OCI-LY3 (cell line): Measurements from ENCODE around the gene LGALSL.

ENCODE experiments used
- H2AFZ ChIP-seq: fragments of 200-600, 300-600 bp; shearing (Covaris generic); 2 replicates; pipeline ENCODE4 v1.6.0; 2014; ENCODE audit warnings: antibody characterized with exemption, low read depth, low read length
- H3K27ac ChIP-seq: fragments of 200-600, 300-600 bp; sonication (generic); 2 replicates; pipeline ENCODE4 v1.5.1; 2014; ENCODE audit warnings: mild to moderate bottlenecking, low read length, moderate library complexity, mixed read lengths
- H3K27me3 ChIP-seq: fragments of 200-600, 300-600 bp; sonication (generic); 2 replicates; pipeline ENCODE4 v1.6.1; 2014; ENCODE audit warnings: low read depth, low read length, mixed read lengths
- H3K36me3 ChIP-seq: fragments of 200-600, 300-600 bp; sonication (generic); replicated peaks from 2 replicates; pipeline ENCODE3; 2014; ENCODE audit warnings: low read depth, low read length, mixed read lengths
- H3K4me1 ChIP-seq: fragments of 300-600, 200-600 bp; sonication (generic); 2 replicates; pipeline ENCODE4 v1.6.1; 2014; ENCODE audit warnings: low read length, mixed read lengths
- H3K4me2 ChIP-seq: fragments of 200-600, 300-600 bp; sonication (generic); 2 replicates; pipeline ENCODE4 v1.6.1; 2014; ENCODE audit warnings: low read length, mixed read lengths
- H3K4me3 ChIP-seq: fragments of 300-600, 200-600 bp; sonication (generic); 2 replicates; pipeline ENCODE4 v1.5.1; 2014; ENCODE audit warnings: antibody characterized with exemption, mild to moderate bottlenecking, low read length, moderate library complexity
- H3K79me2 ChIP-seq: fragments of 300-600, 200-600 bp; shearing (Covaris generic); 2 replicates; pipeline ENCODE4 v1.6.1; 2014; ENCODE audit warnings: mild to moderate bottlenecking, low read length, mixed read lengths
- H3K9ac ChIP-seq: fragments of 300-600, 200-600 bp; shearing (Covaris generic); 2 replicates; pipeline ENCODE4 v1.6.0; 2014; ENCODE audit warnings: mild to moderate bottlenecking, low read length, moderate library complexity
- H3K9me3 ChIP-seq: fragments of 200-600, 300-600 bp; shearing (Covaris generic); 2 replicates; pipeline ENCODE4 v1.6.1; 2014; ENCODE audit warnings: low read length, mixed read lengths; ENCODE audit not compliant: insufficient read depth
- H4K20me1 ChIP-seq: fragments of 200-600, 300-600 bp; sonication (generic); 2 replicates; pipeline ENCODE4 v1.6.1; 2016; ENCODE audit warnings: low read length, mixed read lengths; ENCODE audit not compliant: insufficient read depth
- EZH2phosphoT487 ChIP-seq: fragments of 200-600 bp; shearing (Covaris generic); IDR thresholded peaks from 2 replicates; pipeline ENCODE4 v1.6.1; 2018; ENCODE audit warnings: antibody characterized with exemption, mixed run types, low read depth
- TF ChIP-seq, protein P1 (sequence below): fragments of 200-600, 300-600 bp; sonication (generic); IDR thresholded peaks from 2 replicates; pipeline ENCODE4 v1.5.1; 2014; ENCODE audit warnings: antibody characterized with exemption, low read length, low read depth

The LGALSL gene

GRCh38 chr2:64456293-64456692, 2.3 kb downstream of the LGALSL start:
- H3K79me2 ChIP-seq, result no peaks in the 10 kb centered on the region
- no peak overlapping the region for H3K4me3 ChIP-seq
- TF ChIP-seq, protein P1, sequence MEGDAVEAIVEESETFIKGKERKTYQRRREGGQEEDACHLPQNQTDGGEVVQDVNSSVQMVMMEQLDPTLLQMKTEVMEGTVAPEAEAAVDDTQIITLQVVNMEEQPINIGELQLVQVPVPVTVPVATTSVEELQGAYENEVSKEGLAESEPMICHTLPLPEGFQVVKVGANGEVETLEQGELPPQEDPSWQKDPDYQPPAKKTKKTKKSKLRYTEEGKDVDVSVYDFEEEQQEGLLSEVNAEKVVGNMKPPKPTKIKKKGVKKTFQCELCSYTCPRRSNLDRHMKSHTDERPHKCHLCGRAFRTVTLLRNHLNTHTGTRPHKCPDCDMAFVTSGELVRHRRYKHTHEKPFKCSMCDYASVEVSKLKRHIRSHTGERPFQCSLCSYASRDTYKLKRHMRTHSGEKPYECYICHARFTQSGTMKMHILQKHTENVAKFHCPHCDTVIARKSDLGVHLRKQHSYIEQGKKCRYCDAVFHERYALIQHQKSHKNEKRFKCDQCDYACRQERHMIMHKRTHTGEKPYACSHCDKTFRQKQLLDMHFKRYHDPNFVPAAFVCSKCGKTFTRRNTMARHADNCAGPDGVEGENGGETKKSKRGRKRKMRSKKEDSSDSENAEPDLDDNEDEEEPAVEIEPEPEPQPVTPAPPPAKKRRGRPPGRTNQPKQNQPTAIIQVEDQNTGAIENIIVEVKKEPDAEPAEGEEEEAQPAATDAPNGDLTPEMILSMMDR, result no peak
- no peak overlapping the region for H3K4me2 ChIP-seq
- no peak overlapping the region for H3K9ac ChIP-seq
- peaks cover 9% of the 10 kb centered on the region for H3K36me3 ChIP-seq
- H2AFZ ChIP-seq, result no peak overlapping the region
- peaks cover 18% of the 10 kb centered on the region for H3K4me1 ChIP-seq
- H4K20me1 ChIP-seq, result no peaks in the 10 kb centered on the region
- H3K27ac ChIP-seq, result no peak overlapping the region
- no peaks in the 10 kb centered on the region for H3K27me3 ChIP-seq
- H3K9me3 ChIP-seq, result no peaks in the 10 kb centered on the region

DNA sequence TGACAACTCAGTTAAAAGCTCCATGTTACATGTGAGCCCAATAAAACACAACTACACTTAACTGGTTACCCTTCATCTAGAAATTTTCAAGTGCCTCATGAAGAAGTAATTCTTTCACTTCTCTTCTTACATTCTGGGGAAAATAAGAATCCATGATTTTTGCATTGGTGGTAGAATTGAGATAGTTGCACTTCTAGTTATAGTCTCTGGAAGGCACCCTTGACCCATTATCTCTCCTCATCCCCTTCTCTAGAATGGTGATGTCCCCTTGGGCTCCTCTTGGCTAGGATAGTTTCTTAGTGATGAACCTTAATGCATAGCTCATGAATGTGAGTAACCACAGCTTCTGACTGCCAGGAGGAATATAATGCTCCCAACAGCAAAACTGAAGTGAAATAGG, 3.6 kb downstream of the LGALSL start:
- Histone ChIP-seq H3K4me2 (no peak overlapping the region), H3K27me3 (no peaks in the 10 kb centered on the region), H4K20me1 (no peaks in the 10 kb centered on the region), H3K27ac (no peak overlapping the region), H3K9ac (no peak overlapping the region), H3K9me3 (no peaks in the 10 kb centered on the region), H3K4me1 (peaks cover 18% of the 10 kb centered on the region), H3K4me3 (no peak overlapping the region), H3K36me3 (peaks cover 9% of the 10 kb centered on the region), H3K79me2 (no peaks in the 10 kb centered on the region), H2AFZ (no peak overlapping the region)
- TF ChIP-seq EZH2phosphoT487, result no peak
- TF ChIP-seq, protein P1, result peak; percentile 41

DNA sequence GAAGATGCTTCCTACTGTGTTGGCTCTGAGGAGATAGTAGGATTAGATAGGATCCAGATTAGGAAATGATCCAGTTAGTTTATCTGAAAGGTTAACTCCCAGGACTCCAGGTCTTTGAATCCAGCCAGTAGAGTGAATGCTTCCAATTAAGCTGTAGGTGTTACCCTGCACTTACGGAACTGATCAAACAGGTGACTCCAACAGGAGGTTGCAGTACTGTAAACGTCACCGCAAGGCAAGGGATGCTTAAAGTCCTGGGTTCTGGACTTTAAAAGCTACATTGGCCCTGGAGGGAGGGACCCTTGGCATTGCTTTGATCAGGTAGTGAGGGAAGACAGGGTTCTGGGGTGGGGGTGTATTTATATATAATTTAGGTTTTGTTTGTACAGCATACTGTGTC, 5.6 kb downstream of the LGALSL start:
- no peaks in the 10 kb centered on the region for H4K20me1 ChIP-seq
- peaks cover 12% of the 10 kb centered on the region for H3K4me1 ChIP-seq
- H2AFZ ChIP-seq, result no peak overlapping the region
- no peak overlapping the region for H3K9ac ChIP-seq
- no peak for TF ChIP-seq EZH2phosphoT487
- H3K27ac ChIP-seq, result no peak overlapping the region
- H3K79me2 ChIP-seq, result no peaks in the 10 kb centered on the region
- no peak overlapping the region for H3K4me3 ChIP-seq
- H3K36me3 ChIP-seq, result peaks cover 9% of the 10 kb centered on the region
- no peaks in the 10 kb centered on the region for H3K9me3 ChIP-seq
- H3K27me3 ChIP-seq, result no peaks in the 10 kb centered on the region
- H3K4me2 ChIP-seq, result no peak overlapping the region

DNA sequence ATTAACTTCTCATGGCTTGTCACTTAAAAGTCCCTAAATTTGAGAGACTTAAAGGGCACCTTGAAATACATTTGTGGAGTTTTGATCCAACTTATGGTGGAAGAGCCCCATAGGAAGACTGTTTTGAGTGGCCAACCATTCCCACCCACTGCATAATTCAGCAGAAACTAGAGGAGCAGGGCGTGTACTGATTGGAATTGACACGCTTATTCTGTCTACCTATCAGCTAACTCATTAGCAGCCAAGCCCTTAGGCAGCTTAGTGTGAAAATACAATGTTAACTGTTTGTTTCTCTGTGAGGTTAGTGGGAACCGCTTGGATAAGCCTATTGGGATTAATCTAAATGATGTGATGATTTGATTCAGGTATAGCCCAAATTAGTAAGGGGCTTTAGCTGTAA, 6.4 kb downstream of the LGALSL start:
- peaks cover 9% of the 10 kb centered on the region for H3K36me3 ChIP-seq
- H3K79me2 ChIP-seq, result no peaks in the 10 kb centered on the region

More for the DNA sequence above, 6.4 kb downstream of the LGALSL start:
- no peak overlapping the region for H3K4me2 ChIP-seq
- no peak overlapping the region for H3K4me3 ChIP-seq
- TF ChIP-seq, protein P1, result no peak
- TF ChIP-seq EZH2phosphoT487, result no peak
- peaks cover 7% of the 10 kb centered on the region for H3K4me1 ChIP-seq
- no peaks in the 10 kb centered on the region for H3K27me3 ChIP-seq
- no peak overlapping the region for H3K27ac ChIP-seq
- H4K20me1 ChIP-seq, result no peaks in the 10 kb centered on the region
- no peak overlapping the region for H3K9ac ChIP-seq
- no peak overlapping the region for H2AFZ ChIP-seq
- H3K9me3 ChIP-seq, result no peaks in the 10 kb centered on the region
